Measurements from ENCODE around the gene MPPE1. TPM values are rescaled to one million over a fixed set of nuclear protein-coding genes. Genes with fewer than 3 reads are reported as not detected.

The MPPE1 gene
- total RNA-seq, 1 donor: 38.0 TPM

GRCh38 chr18:11891737-11892136, 16.4 kb downstream of the MPPE1 start:
- H2AFZ ChIP-seq (ENCODE audit: low read length): no peak overlapping the region
- H3K4me1 ChIP-seq (ENCODE audit: insufficient read depth, low read length): no peaks in the 10 kb centered on the region
- H3K27me3 ChIP-seq (ENCODE audit: insufficient read depth, low read length): no peaks in the 10 kb centered on the region
- peaks cover 37% of the 10 kb centered on the region for H3K36me3 ChIP-seq (ENCODE audit: insufficient read depth, low read length)
- H4K20me1 ChIP-seq (ENCODE audit: insufficient read depth, low read length): no peaks in the 10 kb centered on the region
- no peak for TF ChIP-seq CTCF (IDR thresholded peaks at IDR 0.05; ENCODE audit: extremely low read depth, low read depth, low read length)
- H3K4me3 ChIP-seq (ENCODE audit: insufficient read depth, low read length): no peak overlapping the region
- DNase-seq (ENCODE audit: insufficient read length, low spot score, missing footprints): no peak
- H3K4me2 ChIP-seq (ENCODE audit: insufficient read depth, low read length): no peak overlapping the region
- H3K9me3 ChIP-seq (ENCODE audit: low read depth, low read length): no peaks in the 10 kb centered on the region
- no peaks in the 10 kb centered on the region for H3K79me2 ChIP-seq (ENCODE audit: insufficient read depth, low read length)
- no peak overlapping the region for H3K27ac ChIP-seq (ENCODE audit: low read depth, low read length)

- no peak for DNase-seq (ENCODE audit: insufficient read length, low spot score, missing footprints)
- H3K27ac ChIP-seq (ENCODE audit: low read depth, low read length): no peak overlapping the region
- no peaks in the 10 kb centered on the region for H4K20me1 ChIP-seq (ENCODE audit: insufficient read depth, low read length)
- H2AFZ ChIP-seq (ENCODE audit: low read length): no peak overlapping the region
- H3K4me3 ChIP-seq (ENCODE audit: insufficient read depth, low read length): no peak overlapping the region
- no peaks in the 10 kb centered on the region for H3K4me1 ChIP-seq (ENCODE audit: insufficient read depth, low read length)
- no peaks in the 10 kb centered on the region for H3K9me3 ChIP-seq (ENCODE audit: low read depth, low read length)
- H3K4me2 ChIP-seq (ENCODE audit: insufficient read depth, low read length): no peak overlapping the region
- no peak for TF ChIP-seq CTCF (IDR thresholded peaks at IDR 0.05; ENCODE audit: extremely low read depth, low read depth, low read length)
- H3K27me3 ChIP-seq (ENCODE audit: insufficient read depth, low read length): no peaks in the 10 kb centered on the region
- H3K79me2 ChIP-seq (ENCODE audit: insufficient read depth, low read length): no peaks in the 10 kb centered on the region
- H3K36me3 ChIP-seq (ENCODE audit: insufficient read depth, low read length): peaks cover 45% of the 10 kb centered on the region
Measured at GRCh38 chr18:11889284-11889683, 18.8 kb downstream of the MPPE1 start.

DNA sequence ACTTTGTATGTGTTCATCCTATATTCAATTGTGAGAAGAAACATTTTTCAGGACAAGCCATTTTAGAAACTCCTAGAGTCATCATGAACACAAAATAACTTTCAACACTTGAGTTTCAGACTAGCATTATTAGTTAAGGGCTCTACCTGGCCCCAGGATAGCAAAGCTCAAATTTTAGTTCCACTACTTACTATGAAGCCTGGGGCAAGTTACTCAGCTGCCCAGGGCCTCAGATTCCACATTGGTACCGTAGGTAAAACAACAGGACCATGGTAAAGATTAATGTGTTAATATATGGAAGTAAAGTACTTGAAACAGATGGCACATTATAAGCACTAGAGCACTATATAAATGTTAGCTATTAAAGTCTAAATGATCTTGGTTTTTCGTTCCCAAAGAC, 19.4 kb downstream of the MPPE1 start:
- DNase-seq (ENCODE audit: insufficient read length, low spot score, missing footprints): no peak
- H3K27ac ChIP-seq (ENCODE audit: low read depth, low read length): no peak overlapping the region
- no peak overlapping the region for H3K4me3 ChIP-seq (ENCODE audit: insufficient read depth, low read length)
- no peak for TF ChIP-seq CTCF (IDR thresholded peaks at IDR 0.05; ENCODE audit: extremely low read depth, low read depth, low read length)
- no peak overlapping the region for H3K4me2 ChIP-seq (ENCODE audit: insufficient read depth, low read length)
- no peaks in the 10 kb centered on the region for H3K27me3 ChIP-seq (ENCODE audit: insufficient read depth, low read length)
- no peaks in the 10 kb centered on the region for H3K9me3 ChIP-seq (ENCODE audit: low read depth, low read length)
- no peak overlapping the region for H2AFZ ChIP-seq (ENCODE audit: low read length)
- H3K36me3 ChIP-seq (ENCODE audit: insufficient read depth, low read length): peaks cover 50% of the 10 kb centered on the region
- H3K4me1 ChIP-seq (ENCODE audit: insufficient read depth, low read length): no peaks in the 10 kb centered on the region
- no peaks in the 10 kb centered on the region for H4K20me1 ChIP-seq (ENCODE audit: insufficient read depth, low read length)
- H3K79me2 ChIP-seq (ENCODE audit: insufficient read depth, low read length): no peaks in the 10 kb centered on the region

GRCh38 chr18:11887328-11888128, 20.6 kb downstream of the MPPE1 start:
- no peak overlapping the region for H3K4me3 ChIP-seq (ENCODE audit: insufficient read depth, low read length)
- no peaks in the 10 kb centered on the region for H3K4me1 ChIP-seq (ENCODE audit: insufficient read depth, low read length)
- no peak overlapping the region for H3K4me2 ChIP-seq (ENCODE audit: insufficient read depth, low read length)
- H3K36me3 ChIP-seq (ENCODE audit: insufficient read depth, low read length): peaks cover 38% of the 10 kb centered on the region
- DNase-seq (ENCODE audit: insufficient read length, low spot score, missing footprints): no peak
- no peak for TF ChIP-seq CTCF (IDR thresholded peaks at IDR 0.05; ENCODE audit: extremely low read depth, low read depth, low read length)
- no peaks in the 10 kb centered on the region for H4K20me1 ChIP-seq (ENCODE audit: insufficient read depth, low read length)
- no peaks in the 10 kb centered on the region for H3K9me3 ChIP-seq (ENCODE audit: low read depth, low read length)
- no peak overlapping the region for H3K27ac ChIP-seq (ENCODE audit: low read depth, low read length)
- H3K79me2 ChIP-seq (ENCODE audit: insufficient read depth, low read length): no peaks in the 10 kb centered on the region
- H2AFZ ChIP-seq (ENCODE audit: low read length): no peak overlapping the region
- H3K27me3 ChIP-seq (ENCODE audit: insufficient read depth, low read length): no peaks in the 10 kb centered on the region

All from osteoblast (primary cell).